Right lobe of liver (tissue), 6 donors: Measurements from ENCODE around the gene SMCR8. TPM values are rescaled to one million over a fixed set of nuclear protein-coding genes. Genes with fewer than 3 reads are reported as not detected.
A peak's percentile ranks its signal among the peaks of the same experiment; 100 is the strongest.

Experiments used
- ATAC-seq, 4 donors: fragments of 200-7000 bp; cut with Tn5 transposase; one replicate each; pipeline ENCODE4 v1.9.1; 2020; ENCODE audit warnings: mild to moderate bottlenecking in 4 of 4, moderate library complexity in 4 of 4
- DNase-seq, 3 donors: peaks; one replicate each; pipeline ENCODE4 v3.0.0-alpha.2; 2020
- H3K27ac ChIP-seq, 3 donors: fragments of 200-600 bp; one replicate each; pipeline ENCODE4 v1.8.0; 2022
- H3K27me3 ChIP-seq, 2 donors: fragments of 200-600 bp; one replicate each; pipeline ENCODE4 v1.8.0; 2022
- H3K36me3 ChIP-seq, 4 donors: fragments of 200-600 bp; sonication (generic) in 1 of 4; one replicate each; pipeline versions ENCODE4 v1.5.1 to v1.8.0; 2017 to 2022; ENCODE audit warnings: control low read depth in 1 of 4
- H3K4me1 ChIP-seq, 4 donors: fragments of 200-600 bp; sonication (generic) in 1 of 4; one replicate each; pipeline versions ENCODE4 v1.5.1 to v1.8.0; 2017 to 2022; ENCODE audit warnings: control low read depth in 1 of 4
- H3K4me3 ChIP-seq, 3 donors: fragments of 200-600 bp; one replicate each; pipeline ENCODE4 v1.8.0; 2022
- H3K9me3 ChIP-seq, 4 donors: fragments of 200-600 bp; sonication (generic) in 1 of 4; one replicate each; pipeline versions ENCODE4 v1.5.1 to v1.8.0; 2017 to 2022; ENCODE audit warnings: control low read depth in 1 of 4
- CTCF ChIP-seq, 4 donors: fragments of 200-600 bp in 3 of 4; fragments of 450-650 bp in 1 of 4; IDR thresholded peaks; one replicate each; pipeline versions ENCODE4 v1.5.1 to v1.8.0; 2016 to 2022; ENCODE audit warnings: antibody characterized with exemption in 4 of 4, mild to moderate bottlenecking in 2 of 4
- POLR2A ChIP-seq: fragments of 450-650 bp; IDR thresholded peaks from one replicate; pipeline ENCODE4 v1.6.1; 2017; ENCODE audit warnings: antibody characterized with exemption, mild to moderate bottlenecking
- WGBS: methylation state at CpG from one replicate; pipeline ENCODE4 v1.1.6; 2018; ENCODE audit warnings: low coverage, low lambda C conversion rate; ENCODE audit not compliant: insufficient coverage; ENCODE audit errors: missing lambda C conversion rate; 5-methylcytosine and 5-hydroxymethylcytosine counted together
- intact Hi-C, 2 donors: fragments of 100-400 bp; cut with DNase I; formaldehyde crosslinking; loops; one replicate each; pipeline versions ENCODE4 v1.11.2 to v1.14.1; 2022
- total RNA-seq, 6 experiments: library from RNA; depleted of rRNA in 2 of 6; stranded (reverse); fragments of >200 nt in 2 of 6; fragmentation: NEBNext Ultra II Directional in 3 of 6; extraction: Animal tissue kit (Norgen Biotek cat#: 25700) in 3 of 6; gene quantifications; one replicate each; pipeline versions ENCODE4 v1.1.0 to v1.2.4, GENCODE V29; 2016 to 2023
- donor health status: DM: no; HTN: yes; CAD: no.
- donor health status: DM: no; HTN: no; CAD: no.
- donor health status: DM: no; HTN: no; CAD: no.
- donor health status: DM: no; HTN: yes; CAD: no.
- donor health status: DM: no; HTN: yes; CAD: no.

The SMCR8 gene
- total RNA-seq, 6 experiments from 2014 or later, result 4.2 to 7.9 (median 6.4) TPM

DNA sequence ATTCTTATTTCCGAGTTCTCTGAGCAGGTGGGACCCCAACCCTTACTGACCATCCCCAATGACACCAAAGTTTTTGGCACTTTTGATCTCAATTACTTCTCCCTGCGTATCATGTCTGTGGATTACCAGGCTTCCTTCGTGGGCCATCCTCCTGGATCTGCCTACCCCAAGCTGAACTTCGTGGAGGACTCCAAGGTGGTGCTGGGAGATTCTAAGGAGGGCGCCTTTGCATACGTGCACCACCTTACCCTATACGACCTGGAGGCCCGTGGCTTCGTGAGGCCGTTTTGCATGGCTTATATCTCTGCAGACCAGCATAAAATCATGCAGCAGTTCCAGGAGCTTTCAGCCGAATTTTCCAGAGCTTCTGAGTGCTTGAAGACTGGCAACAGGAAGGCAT, 868 bp downstream of the SMCR8 start:
- intact Hi-C loops, result loop anchor here in 1 of 2 donors (10.0 kb wide), 1 partner anchor 61 kb away; the partner anchor contains the start of gene FLII
- DNase-seq (no peak), ATAC-seq (no peak)
- peak overlapping the region in 2 of 3 donors; percentile 76 to 91 for H3K27ac ChIP-seq
- TF ChIP-seq CTCF (IDR thresholded peaks at IDR 0.05) (no peak), POLR2A (no peak)
- H3K4me3 ChIP-seq, result peak overlapping the region; percentile 72 to 89 (median 72)
- peaks cover 0 to 44% (median 13%) of the 10 kb centered on the region in 4 donors for H3K4me1 ChIP-seq
- H3K27me3 ChIP-seq, result no peaks in the 10 kb centered on the region
- H3K9me3 ChIP-seq, result no peaks in the 10 kb centered on the region
- 63% methylated on average over 7 of the region's 11 CpGs for WGBS
- no peaks in the 10 kb centered on the region for H3K36me3 ChIP-seq

DNA sequence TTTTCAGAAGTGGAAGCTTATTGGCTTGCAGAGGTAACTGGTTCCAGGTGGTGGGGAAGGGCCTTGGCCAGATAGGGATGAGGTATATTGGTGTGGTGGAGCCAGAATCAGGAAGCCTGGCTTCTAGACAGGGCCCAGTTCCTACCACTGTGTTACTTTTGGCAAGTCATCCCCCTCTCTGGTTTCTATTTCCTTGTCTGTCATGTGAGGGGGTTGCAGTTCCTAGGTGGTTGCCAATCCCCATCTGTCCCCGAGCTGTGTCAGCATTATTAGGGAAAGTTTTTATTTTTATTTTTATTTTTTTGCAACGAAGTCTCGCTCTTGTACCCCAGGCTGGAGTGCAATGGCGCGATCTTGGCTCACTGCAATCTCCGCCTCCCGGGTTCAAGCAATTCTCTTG, 3.0 kb downstream of the SMCR8 start:
- Histone ChIP-seq H3K27ac (no peak overlapping the region), H3K9me3 (no peaks in the 10 kb centered on the region), H3K4me3 (no peak overlapping the region), H3K27me3 (no peaks in the 10 kb centered on the region), H3K4me1 (peaks cover 0 to 42% (median 12%) of the 10 kb centered on the region in 4 donors), H3K36me3 (no peaks in the 10 kb centered on the region)
- ATAC-seq (no peak), DNase-seq (no peak)
- TF ChIP-seq POLR2A (no peak), CTCF (IDR thresholded peaks at IDR 0.05) (no peak)
- WGBS, result 90% methylated on average over 7 of the region's 7 CpGs
- intact Hi-C loops, result loop anchor here in 1 of 2 donors (10.0 kb wide), 1 partner anchor 63 kb away; the partner anchor contains the start of gene FLII

DNA sequence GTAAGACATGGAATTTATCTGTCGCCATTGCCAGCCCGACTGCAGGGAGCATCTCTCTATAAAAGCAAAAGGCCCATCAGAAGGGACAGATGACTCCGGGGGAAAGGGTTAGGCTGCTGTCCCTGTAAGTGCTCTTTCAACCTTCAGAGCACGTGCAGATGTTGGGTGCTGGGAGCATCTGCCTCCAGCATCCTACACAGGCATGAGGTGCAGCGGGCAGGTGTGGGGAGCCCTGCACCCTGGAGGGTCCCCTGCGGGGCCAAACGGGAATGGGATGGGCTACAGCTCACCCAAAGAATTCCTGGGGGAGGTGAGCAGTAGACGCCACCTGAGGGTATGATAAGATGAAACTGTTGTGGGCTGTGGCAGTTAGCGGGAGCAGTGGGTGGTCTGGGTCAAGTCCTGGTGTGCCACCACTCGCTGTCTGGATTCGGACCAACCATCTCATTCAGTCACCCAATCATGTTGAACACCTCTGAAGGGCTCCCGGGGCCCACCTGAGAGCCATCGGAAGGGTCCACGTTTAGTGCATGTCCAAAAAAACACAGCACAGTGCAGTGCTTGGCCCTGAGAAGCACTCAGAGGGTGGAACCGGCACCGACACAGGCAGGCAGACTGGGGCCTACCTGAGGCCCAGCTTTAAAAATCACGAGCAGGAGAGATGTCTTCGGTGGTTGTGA, 3.8 kb downstream of the SMCR8 start:
- ATAC-seq (no peak), DNase-seq (no peak)
- Histone ChIP-seq H3K9me3 (no peaks in the 10 kb centered on the region), H3K27ac (no peak overlapping the region), H3K36me3 (peaks cover 0 to 5% (median 0%) of the 10 kb centered on the region in 4 donors), H3K27me3 (no peaks in the 10 kb centered on the region), H3K4me1 (peaks cover 0 to 34% (median 6%) of the 10 kb centered on the region in 4 donors), H3K4me3 (no peak overlapping the region)
- WGBS, result 73% methylated on average over 9 of the region's 18 CpGs
- no peak for TF ChIP-seq POLR2A
- no peak for TF ChIP-seq CTCF (IDR thresholded peaks at IDR 0.05)
- intact Hi-C loops, result loop anchor here in 1 of 2 donors (10.0 kb wide), 1 partner anchor 64 kb away; the partner anchor contains the start of gene FLII

- ATAC-seq (peak in 1 of 4 donors; percentile 12), DNase-seq (no peak)
- peaks cover 0 to 30% (median 6%) of the 10 kb centered on the region in 4 donors for H3K4me1 ChIP-seq
- no peaks in the 10 kb centered on the region for H3K27me3 ChIP-seq
- intact Hi-C loops, result loop anchor here in 1 of 2 donors (10.0 kb wide), 1 partner anchor 65 kb away; the partner anchor contains the start of gene FLII
- H3K9me3 ChIP-seq, result no peaks in the 10 kb centered on the region
- 71% methylated on average over 9 of the region's 13 CpGs for WGBS
- peak; percentile 5 to 45 (median 37) for TF ChIP-seq CTCF (IDR thresholded peaks at IDR 0.05)
- TF ChIP-seq POLR2A, result no peak
- no peak overlapping the region for H3K4me3 ChIP-seq
- H3K27ac ChIP-seq, result no peak overlapping the region
- H3K36me3 ChIP-seq, result peaks cover 0 to 6% (median 0%) of the 10 kb centered on the region in 4 donors
Measured at GRCh38 chr17:18319604-18320256, 4.6 kb downstream of the SMCR8 start.
